ENCODE data around the gene TTC31.
A peak's percentile ranks its signal among the peaks of the same experiment; 100 is the strongest.

TTC31 gene

GRCh38 chr2:74493546-74493945 is 10.7 kb downstream of the TTC31 start:
- Histone ChIP-seq H3K4me1 (ENCODE audit: control insufficient read depth, insufficient read depth, low read length) (peaks cover 11% of the 10 kb centered on the region), H3K9me3 (ENCODE audit: control insufficient read depth, low read length) (no peaks in the 10 kb centered on the region), H3K36me3 (ENCODE audit: control insufficient read depth, insufficient read depth, low read length, severe bottlenecking) (peaks cover 46% of the 10 kb centered on the region), H3K4me3 (ENCODE audit: low read length) (no peak overlapping the region), H3K27me3 (replicated peaks; ENCODE audit: control insufficient read depth, insufficient read depth, low read length) (no peaks in the 10 kb centered on the region), H3K9ac (ENCODE audit: low read length) (no peak overlapping the region)
- DNase-seq (ENCODE audit: low read depth) = no peak

GRCh38 chr2:74495440-74495839 is 12.6 kb downstream of the TTC31 start:
- H3K27me3 ChIP-seq (replicated peaks; ENCODE audit: control insufficient read depth, insufficient read depth, low read length) = no peaks in the 10 kb centered on the region
- peaks cover 18% of the 10 kb centered on the region for H3K4me1 ChIP-seq (ENCODE audit: control insufficient read depth, insufficient read depth, low read length)
- no peak for DNase-seq (ENCODE audit: low read depth)

GRCh38 chr2:74496997-74497776 is 14.3 kb downstream of the TTC31 start:
- Histone ChIP-seq H3K27me3 (replicated peaks; ENCODE audit: control insufficient read depth, insufficient read depth, low read length) (no peaks in the 10 kb centered on the region), H3K4me1 (ENCODE audit: control insufficient read depth, insufficient read depth, low read length) (peaks cover 18% of the 10 kb centered on the region), H3K4me3 (ENCODE audit: low read length) (peak overlapping the region; percentile 71)

More at GRCh38 chr2:74495440-74495839, 12.6 kb downstream of the TTC31 start:
- Histone ChIP-seq H3K36me3 (ENCODE audit: control insufficient read depth, insufficient read depth, low read length, severe bottlenecking) (peaks cover 40% of the 10 kb centered on the region), H3K9ac (ENCODE audit: low read length) (no peak overlapping the region), H3K4me3 (ENCODE audit: low read length) (no peak overlapping the region), H3K9me3 (ENCODE audit: control insufficient read depth, low read length) (no peaks in the 10 kb centered on the region)

GRCh38 chr2:74497777-74498499 is 15.1 kb downstream of the TTC31 start:
- Histone ChIP-seq H3K4me1 (ENCODE audit: control insufficient read depth, insufficient read depth, low read length) (peaks cover 21% of the 10 kb centered on the region), H3K9ac (ENCODE audit: low read length) (no peak overlapping the region), H3K9me3 (ENCODE audit: control insufficient read depth, low read length) (no peaks in the 10 kb centered on the region), H3K36me3 (ENCODE audit: control insufficient read depth, insufficient read depth, low read length, severe bottlenecking) (peaks cover 15% of the 10 kb centered on the region), H3K27me3 (replicated peaks; ENCODE audit: control insufficient read depth, insufficient read depth, low read length) (no peaks in the 10 kb centered on the region), H3K4me3 (ENCODE audit: low read length) (peak overlapping the region; percentile 71)
- no peak for DNase-seq (ENCODE audit: low read depth)

More at GRCh38 chr2:74496997-74497776, 14.3 kb downstream of the TTC31 start:
- DNase-seq (ENCODE audit: low read depth) = no peak
- H3K36me3 ChIP-seq (ENCODE audit: control insufficient read depth, insufficient read depth, low read length, severe bottlenecking) = peaks cover 23% of the 10 kb centered on the region
- no peak overlapping the region for H3K9ac ChIP-seq (ENCODE audit: low read length)
- no peaks in the 10 kb centered on the region for H3K9me3 ChIP-seq (ENCODE audit: control insufficient read depth, low read length)

- H3K4me1 ChIP-seq (ENCODE audit: control insufficient read depth, insufficient read depth, low read length) = peaks cover 26% of the 10 kb centered on the region
- H3K9me3 ChIP-seq (ENCODE audit: control insufficient read depth, low read length) = no peaks in the 10 kb centered on the region
- peak overlapping the region; percentile 58 for H3K9ac ChIP-seq (ENCODE audit: low read length)
- DNase-seq (ENCODE audit: low read depth) = peak; percentile 59
- H3K4me3 ChIP-seq (ENCODE audit: low read length) = peak overlapping the region; percentile 71
- H3K27me3 ChIP-seq (replicated peaks; ENCODE audit: control insufficient read depth, insufficient read depth, low read length) = no peaks in the 10 kb centered on the region
- peaks cover 8% of the 10 kb centered on the region for H3K36me3 ChIP-seq (ENCODE audit: control insufficient read depth, insufficient read depth, low read length, severe bottlenecking)
These were observed 15.8 kb downstream of the TTC31 start for GRCh38 chr2:74498500-74499266.

GRCh38 chr2:74499267-74499939 is 16.5 kb downstream of the TTC31 start, which contains the start of gene LBX2:
LBX2 (minus strand) TSS chr2:74499603; CDS start chr2:74499537, 66 bp downstream.
- Histone ChIP-seq H3K9ac (ENCODE audit: low read length) (peak within 1 kb of the TSS; percentile 58), H3K4me1 (ENCODE audit: control insufficient read depth, insufficient read depth, low read length) (peaks cover 32% of the 10 kb centered on the region), H3K27me3 (replicated peaks; ENCODE audit: control insufficient read depth, insufficient read depth, low read length) (no peaks in the 10 kb centered on the region), H3K36me3 (ENCODE audit: control insufficient read depth, insufficient read depth, low read length, severe bottlenecking) (peaks cover under 1% of the 10 kb centered on the region), H3K4me3 (ENCODE audit: low read length) (peak within 1 kb of the TSS; percentile 71), H3K9me3 (ENCODE audit: control insufficient read depth, low read length) (no peaks in the 10 kb centered on the region)
- peak; percentile 58 for DNase-seq (ENCODE audit: low read depth)

GRCh38 chr2:74499940-74500577 is 17.2 kb downstream of the TTC31 start:
- no peaks in the 10 kb centered on the region for H3K27me3 ChIP-seq (replicated peaks; ENCODE audit: control insufficient read depth, insufficient read depth, low read length)
- H3K9ac ChIP-seq (ENCODE audit: low read length) = peak overlapping the region; percentile 58
- peaks cover 7% of the 10 kb centered on the region for H3K36me3 ChIP-seq (ENCODE audit: control insufficient read depth, insufficient read depth, low read length, severe bottlenecking)
- peak overlapping the region; percentile 71 for H3K4me3 ChIP-seq (ENCODE audit: low read length)
- H3K9me3 ChIP-seq (ENCODE audit: control insufficient read depth, low read length) = no peaks in the 10 kb centered on the region
- DNase-seq (ENCODE audit: low read depth) = no peak
- H3K4me1 ChIP-seq (ENCODE audit: control insufficient read depth, insufficient read depth, low read length) = peaks cover 39% of the 10 kb centered on the region

GRCh38 chr2:74500578-74500946 is 17.7 kb downstream of the TTC31 start:
- Histone ChIP-seq H3K27me3 (replicated peaks; ENCODE audit: control insufficient read depth, insufficient read depth, low read length) (no peaks in the 10 kb centered on the region), H3K4me3 (ENCODE audit: low read length) (no peak overlapping the region), H3K36me3 (ENCODE audit: control insufficient read depth, insufficient read depth, low read length, severe bottlenecking) (peaks cover 12% of the 10 kb centered on the region), H3K4me1 (ENCODE audit: control insufficient read depth, insufficient read depth, low read length) (peaks cover 44% of the 10 kb centered on the region), H3K9me3 (ENCODE audit: control insufficient read depth, low read length) (no peaks in the 10 kb centered on the region), H3K9ac (ENCODE audit: low read length) (no peak overlapping the region)
- DNase-seq (ENCODE audit: low read depth) = no peak

- no peak for DNase-seq (ENCODE audit: low read depth)
- peaks cover 18% of the 10 kb centered on the region for H3K36me3 ChIP-seq (ENCODE audit: control insufficient read depth, insufficient read depth, low read length, severe bottlenecking)
- H3K9ac ChIP-seq (ENCODE audit: low read length) = peak overlapping the region; percentile 94
- peaks cover 53% of the 10 kb centered on the region for H3K4me1 ChIP-seq (ENCODE audit: control insufficient read depth, insufficient read depth, low read length)
- H3K27me3 ChIP-seq (replicated peaks; ENCODE audit: control insufficient read depth, insufficient read depth, low read length) = no peaks in the 10 kb centered on the region
- H3K9me3 ChIP-seq (ENCODE audit: control insufficient read depth, low read length) = no peaks in the 10 kb centered on the region
- H3K4me3 ChIP-seq (ENCODE audit: low read length) = peak overlapping the region; percentile 96
These were observed 18.6 kb downstream of the TTC31 start for GRCh38 chr2:74501335-74502071.
